ENCODE measurements around the gene ADAMTS15. TPM values are rescaled to one million over a fixed set of nuclear protein-coding genes. Genes with fewer than 3 reads are reported as not detected.
A peak's percentile ranks its signal among the peaks of the same experiment; 100 is the strongest.

The ADAMTS15 gene
- total RNA-seq, 2 donors from 2014 or later: not detected

GRCh38 chr11:130511765-130512164 is 63.3 kb downstream of the ADAMTS15 start:
- no peak overlapping the region for H3K27ac Mint-ChIP-seq
- H3K4me3 Mint-ChIP-seq: no peak overlapping the region
- H3K4me1 Mint-ChIP-seq: no peaks in the 10 kb centered on the region
- ATAC-seq (replicated peaks): peak; percentile 42
- peaks cover 7% of the 10 kb centered on the region for H3K9me3 Mint-ChIP-seq
- H3K36me3 Mint-ChIP-seq (ENCODE audit: low read depth): no peaks in the 10 kb centered on the region
- H3K27me3 Mint-ChIP-seq: peaks cover 13% of the 10 kb centered on the region

- H3K9me3 Mint-ChIP-seq: peaks cover 5% of the 10 kb centered on the region
- no peaks in the 10 kb centered on the region for H3K4me1 Mint-ChIP-seq
- H3K36me3 Mint-ChIP-seq (ENCODE audit: low read depth): no peaks in the 10 kb centered on the region
- peaks cover 11% of the 10 kb centered on the region for H3K27me3 Mint-ChIP-seq
- no peak for ATAC-seq (replicated peaks)
- no peak overlapping the region for H3K27ac Mint-ChIP-seq
- no peak overlapping the region for H3K4me3 Mint-ChIP-seq
Observed at GRCh38 chr11:130512662-130513061, 64.2 kb downstream of the ADAMTS15 start.

- Mint-ChIP-seq H3K27ac (no peak overlapping the region), H3K36me3 (ENCODE audit: low read depth) (no peaks in the 10 kb centered on the region), H3K9me3 (peaks cover under 1% of the 10 kb centered on the region), H3K4me1 (no peaks in the 10 kb centered on the region), H3K4me3 (no peak overlapping the region), H3K27me3 (peaks cover 6% of the 10 kb centered on the region)
- ATAC-seq (replicated peaks): no peak
Observed at GRCh38 chr11:130513132-130513531, 64.7 kb downstream of the ADAMTS15 start.

GRCh38 chr11:130514316-130514715 is 65.9 kb downstream of the ADAMTS15 start:
- no peaks in the 10 kb centered on the region for H3K4me1 Mint-ChIP-seq

GRCh38 chr11:130514851-130515250 is 66.4 kb downstream of the ADAMTS15 start:
- Mint-ChIP-seq H3K27ac (no peak overlapping the region), H3K4me1 (no peaks in the 10 kb centered on the region), H3K27me3 (peaks cover 8% of the 10 kb centered on the region), H3K4me3 (no peak overlapping the region), H3K36me3 (ENCODE audit: low read depth) (no peaks in the 10 kb centered on the region), H3K9me3 (no peaks in the 10 kb centered on the region)
- ATAC-seq (replicated peaks): no peak

More at GRCh38 chr11:130514316-130514715, 65.9 kb downstream of the ADAMTS15 start:
- Mint-ChIP-seq H3K27me3 (peaks cover 6% of the 10 kb centered on the region), H3K9me3 (no peaks in the 10 kb centered on the region), H3K4me3 (no peak overlapping the region), H3K36me3 (ENCODE audit: low read depth) (no peaks in the 10 kb centered on the region), H3K27ac (no peak overlapping the region)
- ATAC-seq (replicated peaks): no peak

GRCh38 chr11:130515829-130516553 is 67.5 kb downstream of the ADAMTS15 start:
- no peaks in the 10 kb centered on the region for H3K36me3 Mint-ChIP-seq (ENCODE audit: low read depth)
- peaks cover 3% of the 10 kb centered on the region for H3K9me3 Mint-ChIP-seq
- ATAC-seq (replicated peaks): no peak
- no peak overlapping the region for H3K4me3 Mint-ChIP-seq
- H3K27ac Mint-ChIP-seq: no peak overlapping the region
- H3K4me1 Mint-ChIP-seq: no peaks in the 10 kb centered on the region
- H3K27me3 Mint-ChIP-seq: peaks cover 16% of the 10 kb centered on the region

- Mint-ChIP-seq H3K4me3 (no peak overlapping the region), H3K36me3 (ENCODE audit: low read depth) (no peaks in the 10 kb centered on the region), H3K27me3 (peaks cover 21% of the 10 kb centered on the region), H3K27ac (no peak overlapping the region), H3K9me3 (peaks cover 3% of the 10 kb centered on the region), H3K4me1 (no peaks in the 10 kb centered on the region)
- no peak for ATAC-seq (replicated peaks)
Observed at GRCh38 chr11:130516554-130517505, 68.4 kb downstream of the ADAMTS15 start.

GRCh38 chr11:130518164-130518680 is 69.8 kb downstream of the ADAMTS15 start:
- Mint-ChIP-seq H3K36me3 (ENCODE audit: low read depth) (no peaks in the 10 kb centered on the region), H3K27me3 (peaks cover 18% of the 10 kb centered on the region), H3K27ac (no peak overlapping the region), H3K4me3 (no peak overlapping the region), H3K4me1 (no peaks in the 10 kb centered on the region), H3K9me3 (peaks cover 3% of the 10 kb centered on the region)
- no peak for ATAC-seq (replicated peaks)

- Mint-ChIP-seq H3K4me3 (no peak overlapping the region), H3K4me1 (no peaks in the 10 kb centered on the region), H3K36me3 (ENCODE audit: low read depth) (no peaks in the 10 kb centered on the region), H3K9me3 (peaks cover 3% of the 10 kb centered on the region), H3K27ac (no peak overlapping the region), H3K27me3 (peaks cover 18% of the 10 kb centered on the region)
- ATAC-seq (replicated peaks): no peak
Observed at GRCh38 chr11:130519128-130519932, 70.9 kb downstream of the ADAMTS15 start.

GRCh38 chr11:130520271-130520671 is 71.8 kb downstream of the ADAMTS15 start:
- Mint-ChIP-seq H3K4me3 (no peak overlapping the region), H3K9me3 (peaks cover 3% of the 10 kb centered on the region), H3K36me3 (ENCODE audit: low read depth) (no peaks in the 10 kb centered on the region), H3K27me3 (peaks cover 15% of the 10 kb centered on the region), H3K27ac (no peak overlapping the region), H3K4me1 (no peaks in the 10 kb centered on the region)
- ATAC-seq (replicated peaks): no peak

- Mint-ChIP-seq H3K27me3 (peaks cover 19% of the 10 kb centered on the region), H3K4me3 (no peak overlapping the region), H3K27ac (no peak overlapping the region), H3K9me3 (peaks cover 3% of the 10 kb centered on the region), H3K4me1 (no peaks in the 10 kb centered on the region), H3K36me3 (ENCODE audit: low read depth) (no peaks in the 10 kb centered on the region)
- ATAC-seq (replicated peaks): no peak
Observed at GRCh38 chr11:130522284-130522961, 74.0 kb downstream of the ADAMTS15 start.

- Mint-ChIP-seq H3K4me1 (no peaks in the 10 kb centered on the region), H3K27ac (no peak overlapping the region), H3K9me3 (peaks cover 3% of the 10 kb centered on the region), H3K36me3 (ENCODE audit: low read depth) (no peaks in the 10 kb centered on the region), H3K4me3 (no peak overlapping the region), H3K27me3 (peaks cover 24% of the 10 kb centered on the region)
- no peak for ATAC-seq (replicated peaks)
Observed at GRCh38 chr11:130523166-130523565, 74.7 kb downstream of the ADAMTS15 start.

- Mint-ChIP-seq H3K4me1 (no peaks in the 10 kb centered on the region), H3K27ac (no peak overlapping the region), H3K4me3 (no peak overlapping the region), H3K9me3 (peaks cover 3% of the 10 kb centered on the region), H3K27me3 (peaks cover 26% of the 10 kb centered on the region), H3K36me3 (ENCODE audit: low read depth) (no peaks in the 10 kb centered on the region)
- no peak for ATAC-seq (replicated peaks)
Observed at GRCh38 chr11:130523609-130524008, 75.2 kb downstream of the ADAMTS15 start.
